H7 (cell line): ENCODE data around the gene CFP. TPM values are rescaled to one million over a fixed set of nuclear protein-coding genes. Genes with fewer than 3 reads are reported as not detected.
"Not testable (repeated sequence)": the region's sequence is repeated elsewhere in the genome, so short reads cannot be mapped to it uniquely, and the experiment has no call there.

Experiments used
- DNase-seq: peaks from one replicate; pipeline ENCODE4 v3.0.0; 2012
- H3K27me3 ChIP-seq: 2 replicates; pipeline ENCODE4 v1.6.0; 2011; ENCODE audit warnings: mild to moderate bottlenecking, low read length; ENCODE audit not compliant: control insufficient read depth, insufficient read depth
- H3K36me3 ChIP-seq: replicated peaks from 2 replicates; pipeline ENCODE4 v1.5.1; 2011; ENCODE audit warnings: low read length; ENCODE audit not compliant: control insufficient read depth, insufficient read depth
- H3K4me3 ChIP-seq: 2 replicates; pipeline ENCODE4 v1.5.1; 2011; ENCODE audit warnings: low read depth, mild to moderate bottlenecking, control low read depth, low read length, moderate library complexity; ENCODE audit not compliant: insufficient read depth
- total RNA-seq: library from RNA; depleted of rRNA; stranded (reverse); fragments of >200 nt; shearing (Covaris generic); gene quantifications from 2 replicates; pipeline ENCODE4 v1.2.3, GENCODE V29; 2014; rRNA removed

CFP gene
- total RNA-seq: 5.5 and 6.0 TPM in 2 replicates

DNA sequence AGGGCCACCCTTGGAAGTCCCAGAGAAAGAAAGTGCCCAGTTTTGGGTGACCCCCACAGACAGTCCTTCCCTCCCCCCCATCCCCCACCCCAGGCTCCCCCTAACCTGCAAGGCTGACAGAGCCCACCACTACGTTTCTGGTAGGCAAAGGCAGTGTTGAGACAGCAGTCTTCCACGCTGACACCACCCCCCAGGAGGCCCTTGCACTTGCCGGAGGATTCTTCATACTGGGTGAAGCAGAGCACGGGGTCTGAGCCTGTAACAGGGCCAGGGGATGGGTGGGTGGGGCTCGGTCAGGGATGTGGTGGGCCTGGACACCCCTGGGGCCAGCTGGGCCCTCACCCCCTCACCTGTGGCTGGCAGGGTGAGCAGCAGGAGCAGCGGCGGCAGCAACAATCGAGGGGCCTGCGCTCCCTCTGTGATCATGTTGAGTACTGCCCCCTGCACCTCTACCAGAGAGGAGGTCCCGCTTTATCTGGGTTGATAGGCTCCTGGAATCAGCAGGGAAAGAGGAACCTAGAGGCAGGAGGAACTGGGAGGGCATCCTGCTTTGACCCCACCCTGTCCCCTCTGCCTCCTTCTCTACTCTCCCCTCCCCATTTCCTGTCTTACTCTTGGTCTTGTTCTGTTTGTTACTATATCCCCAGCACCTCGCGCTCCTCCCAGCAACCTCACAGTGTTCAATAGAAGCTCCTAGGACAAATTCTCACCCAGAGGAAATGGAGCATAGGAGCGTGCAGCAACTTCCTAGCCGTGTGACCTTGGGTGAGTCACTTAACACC lies at the start of gene CFP:
CFP (minus strand) TSS at position 512 of the 782 bp plus-strand sequence; CDS start at position 426, 86 bp downstream.
- Histone ChIP-seq H3K36me3 (no peaks in the 10 kb centered on the region; the same call in 1 of the 2 replicates), H3K4me3 (no peak within 1 kb of the TSS), H3K27me3 (no peaks in the 10 kb centered on the region)
- DNase-seq: peak; percentile 45

DNA sequence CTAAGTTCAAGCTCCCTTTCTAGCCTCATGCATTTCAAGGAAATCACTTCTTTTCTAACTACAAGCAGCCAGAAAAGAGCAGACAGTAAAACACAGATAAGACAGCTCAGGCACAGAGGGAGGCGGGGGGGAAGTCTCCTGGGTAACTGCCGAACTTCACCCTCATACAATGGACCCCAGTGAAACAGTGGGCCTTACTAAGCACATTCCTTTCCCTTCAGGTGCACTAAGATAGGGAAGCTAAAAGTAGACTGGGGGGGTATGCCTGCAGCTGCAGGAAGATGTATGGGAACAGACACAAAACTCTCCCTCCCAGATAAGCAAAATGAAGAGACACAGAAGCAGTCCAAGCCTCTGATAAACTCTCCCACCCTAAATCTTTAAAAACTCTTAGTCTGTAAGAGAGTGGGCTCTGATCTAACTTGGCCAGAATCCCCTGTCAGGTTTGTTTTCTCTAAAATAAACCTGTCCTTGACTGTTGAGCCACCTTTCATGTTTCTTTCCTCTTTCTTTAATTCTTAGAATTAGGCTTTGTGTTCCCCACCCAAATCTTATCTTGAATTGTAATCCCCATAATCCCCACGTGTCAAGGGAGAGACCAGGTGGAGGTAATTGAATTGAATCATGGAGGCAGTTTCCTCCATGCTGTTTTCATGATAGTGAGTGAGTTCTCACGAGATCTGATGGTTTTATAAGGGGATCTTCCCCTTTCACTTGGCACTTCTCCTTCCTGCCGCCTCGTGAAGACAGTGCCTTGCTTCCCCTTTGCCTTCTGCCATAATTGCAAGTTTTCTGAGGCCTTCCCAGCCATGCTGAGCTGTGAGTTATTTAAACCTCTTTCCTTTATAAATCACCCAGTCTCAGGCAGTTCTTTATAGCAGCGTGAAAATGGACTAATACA lies 46.5 kb upstream of the CFP start:
- not testable (repeated sequence) for DNase-seq, H3K36me3 ChIP-seq, H3K27me3 ChIP-seq, H3K4me3 ChIP-seq

DNA sequence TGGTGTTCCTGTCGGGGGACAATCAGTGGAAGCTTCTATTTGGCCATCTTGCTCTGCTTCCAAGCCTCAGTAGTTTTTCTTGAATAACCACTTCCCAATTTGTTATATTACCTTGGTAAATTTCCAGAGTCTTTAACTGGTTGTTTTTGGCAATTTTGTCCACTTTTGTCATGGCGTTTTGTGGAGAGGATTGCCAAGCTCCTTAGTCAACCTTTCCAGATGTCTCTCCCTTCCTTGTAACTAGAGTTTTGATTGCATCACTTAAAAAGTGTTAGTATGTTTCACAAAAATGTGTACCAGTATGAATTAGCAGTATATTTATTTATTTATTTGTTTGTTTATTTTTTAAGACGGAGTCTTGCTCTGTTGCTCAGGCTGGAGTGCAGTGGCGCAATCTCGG lies 45.0 kb upstream of the CFP start:
- Histone ChIP-seq H3K4me3 (no peak overlapping the region), H3K36me3 (no peaks in the 10 kb centered on the region), H3K27me3 (no peaks in the 10 kb centered on the region)
- no peak for DNase-seq

DNA sequence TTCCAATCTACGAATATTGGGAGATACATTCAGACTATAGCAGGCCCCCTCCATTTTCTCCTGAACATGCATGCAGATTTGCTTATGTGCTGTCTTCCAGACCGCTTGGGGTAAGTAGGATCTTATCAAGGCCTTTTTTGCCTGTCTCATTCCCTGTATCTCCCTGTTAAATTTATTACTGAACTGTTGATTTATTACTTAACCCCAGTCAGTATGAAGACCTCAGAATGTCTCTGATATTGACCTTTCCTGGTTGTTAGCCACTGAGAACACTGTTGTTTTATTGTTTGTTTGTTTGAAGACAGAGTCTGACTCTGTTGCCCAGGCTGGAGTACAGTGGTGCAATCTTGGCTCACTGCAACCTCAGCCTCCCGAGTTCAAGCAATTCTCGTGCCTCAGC lies 36.1 kb upstream of the CFP start:
- not testable (repeated sequence) for H3K4me3 ChIP-seq, H3K36me3 ChIP-seq, DNase-seq, H3K27me3 ChIP-seq

DNA sequence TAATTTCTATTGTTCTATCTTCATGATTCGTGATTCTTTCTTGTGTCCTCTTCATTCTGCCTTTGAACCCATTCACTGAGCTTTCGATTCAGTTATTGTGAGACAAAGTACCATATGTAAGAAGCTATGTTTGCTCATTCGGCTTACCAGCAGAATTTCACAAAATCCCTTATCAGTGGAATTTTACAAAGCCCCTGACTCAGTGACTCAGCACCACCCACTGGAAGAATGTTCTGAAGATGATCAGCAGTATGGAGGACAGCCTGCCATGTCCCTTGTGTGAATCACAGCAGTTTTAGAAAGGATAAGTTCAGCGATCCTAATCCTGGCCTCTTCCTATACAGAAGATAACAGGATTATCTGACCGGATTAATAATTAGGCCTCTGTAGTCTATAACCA lies 35.0 kb upstream of the CFP start:
- Histone ChIP-seq H3K36me3 (no peaks in the 10 kb centered on the region), H3K27me3 (no peaks in the 10 kb centered on the region), H3K4me3 (no peak overlapping the region)
- no peak for DNase-seq

DNA sequence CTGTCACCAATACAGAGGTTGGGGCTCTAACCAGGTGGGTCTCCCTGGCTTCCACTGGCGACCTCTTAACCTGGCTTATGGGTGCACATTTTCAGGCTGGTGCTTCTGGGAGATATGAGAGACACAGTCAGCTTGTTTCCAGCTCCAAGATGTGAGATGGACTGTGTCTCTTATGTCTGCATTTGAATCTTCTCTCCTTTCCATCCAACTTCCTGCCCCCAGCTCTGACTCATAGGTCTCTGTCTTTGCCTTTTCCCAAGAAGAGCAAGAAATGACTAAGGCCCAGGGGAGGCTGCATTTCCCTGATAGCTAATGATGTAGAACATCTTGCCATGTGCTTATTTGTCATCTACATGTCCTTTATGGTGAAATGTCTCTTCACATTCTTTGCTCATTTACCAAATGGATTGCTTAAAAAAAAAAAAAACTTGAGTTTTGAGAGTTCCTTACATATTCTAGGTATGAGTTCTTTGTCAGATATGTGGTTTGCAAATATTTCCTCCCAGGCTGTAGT lies 32.5 kb upstream of the CFP start:
- no peaks in the 10 kb centered on the region for H3K36me3 ChIP-seq
- no peaks in the 10 kb centered on the region for H3K27me3 ChIP-seq
- DNase-seq: no peak
- no peak overlapping the region for H3K4me3 ChIP-seq

DNA sequence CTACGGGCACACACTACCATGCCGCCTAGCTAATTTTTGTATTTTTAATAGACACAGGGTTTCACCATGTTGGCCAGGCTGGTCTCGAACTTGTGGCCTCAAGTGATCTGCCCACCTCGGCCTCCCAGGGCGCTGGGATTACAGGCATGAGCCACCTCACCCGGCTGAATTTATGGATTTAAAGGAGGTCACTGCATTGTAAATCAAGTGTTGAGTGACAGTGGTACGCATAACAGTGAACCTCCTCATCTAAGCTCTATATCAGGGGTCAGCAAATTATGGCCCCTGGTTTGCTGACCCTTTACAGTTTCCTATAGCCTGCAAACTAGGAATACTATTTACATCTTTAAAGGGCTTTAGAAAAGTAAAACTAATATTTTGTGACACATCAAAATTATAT lies 31.8 kb upstream of the CFP start:
- Histone ChIP-seq H3K4me3 (no peak overlapping the region), H3K36me3 (peaks cover 1% of the 10 kb centered on the region), H3K27me3 (no peaks in the 10 kb centered on the region)
- no peak for DNase-seq

DNA sequence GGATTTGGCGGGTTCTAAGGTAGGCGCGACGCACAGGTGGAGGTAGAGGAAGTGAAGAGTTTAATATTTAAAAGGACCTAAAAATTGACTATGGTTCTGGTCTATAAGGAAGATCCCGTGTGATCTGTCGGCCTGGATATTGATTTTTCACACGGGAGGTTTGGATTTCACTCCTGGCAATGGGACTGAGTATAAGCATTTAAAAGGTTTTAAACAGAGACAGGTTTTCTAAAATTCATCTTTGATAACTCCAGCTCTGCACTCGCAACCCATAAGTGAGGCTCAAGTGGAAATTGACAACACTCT lies 29.6 kb upstream of the CFP start:
- Histone ChIP-seq H3K36me3 (peaks cover 6% of the 10 kb centered on the region), H3K4me3 (peak overlapping the region; percentile 8; the same call in 1 of the 2 replicates), H3K27me3 (no peaks in the 10 kb centered on the region)
- no peak for DNase-seq

DNA sequence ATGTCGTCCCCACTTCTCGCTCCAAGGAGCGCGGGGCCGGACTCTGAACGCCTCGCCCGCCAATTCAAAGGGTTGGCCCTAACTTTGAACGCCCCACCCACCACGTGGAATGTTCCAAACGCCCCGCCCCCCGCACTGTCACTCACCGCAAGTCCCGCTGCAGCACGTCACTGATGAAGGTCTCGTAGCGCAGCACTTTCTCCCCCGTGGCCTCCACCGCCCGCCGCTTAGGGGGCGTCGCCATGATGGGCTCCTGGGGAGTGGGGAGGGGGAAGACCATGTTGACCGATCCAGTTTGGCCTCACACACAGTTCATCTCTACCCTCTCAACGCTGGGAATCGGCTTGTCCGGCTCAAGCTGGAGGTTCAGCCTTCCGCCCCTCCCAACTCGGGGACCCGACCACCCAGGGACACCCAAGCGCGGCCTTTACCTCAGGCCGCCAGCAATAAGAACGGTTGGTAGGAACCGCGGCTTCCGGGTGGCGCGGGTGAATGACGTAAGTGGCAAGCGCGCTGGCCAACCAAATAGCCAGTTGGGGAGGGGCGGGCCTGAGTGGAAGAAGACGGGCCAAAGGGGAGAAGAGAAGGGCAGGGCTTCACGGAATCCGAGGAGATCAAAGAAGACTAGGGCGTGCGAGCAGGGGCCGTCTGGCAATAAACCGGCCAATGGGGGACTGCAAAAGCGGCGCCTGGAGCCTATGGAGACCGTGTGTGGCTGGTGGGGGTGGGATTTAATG lies 29.1 kb upstream of the CFP start, which contains the start of gene UXT:
UXT (minus strand) TSS at position 497 of the 737 bp plus-strand sequence; CDS start at position 244, 253 bp downstream.
- Histone ChIP-seq H3K4me3 (peak within 1 kb of the TSS; percentile 58), H3K36me3 (peaks cover 6% of the 10 kb centered on the region), H3K27me3 (no peaks in the 10 kb centered on the region)
- peak; percentile 82 for DNase-seq

DNA sequence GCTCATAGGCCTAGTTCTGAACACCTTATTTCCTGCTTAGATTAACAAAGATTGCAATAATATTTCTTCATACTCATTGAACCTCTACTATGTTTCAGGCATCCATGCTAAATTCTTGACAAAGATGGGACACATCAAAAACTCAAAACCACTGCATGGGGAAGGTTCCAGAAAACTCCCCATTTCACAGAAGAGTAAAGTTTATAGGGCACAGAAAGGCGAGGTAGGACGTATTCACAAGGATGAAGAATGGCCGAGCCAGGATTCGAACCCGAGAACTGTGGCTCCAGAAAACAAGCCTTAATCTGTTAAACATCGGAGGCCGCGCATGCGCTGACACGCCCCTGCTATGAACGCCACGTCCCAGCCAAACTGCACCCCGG lies 28.6 kb upstream of the CFP start:
- Histone ChIP-seq H3K4me3 (peak overlapping the region; percentile 58), H3K27me3 (no peaks in the 10 kb centered on the region), H3K36me3 (peaks cover 6% of the 10 kb centered on the region)
- DNase-seq: no peak

DNA sequence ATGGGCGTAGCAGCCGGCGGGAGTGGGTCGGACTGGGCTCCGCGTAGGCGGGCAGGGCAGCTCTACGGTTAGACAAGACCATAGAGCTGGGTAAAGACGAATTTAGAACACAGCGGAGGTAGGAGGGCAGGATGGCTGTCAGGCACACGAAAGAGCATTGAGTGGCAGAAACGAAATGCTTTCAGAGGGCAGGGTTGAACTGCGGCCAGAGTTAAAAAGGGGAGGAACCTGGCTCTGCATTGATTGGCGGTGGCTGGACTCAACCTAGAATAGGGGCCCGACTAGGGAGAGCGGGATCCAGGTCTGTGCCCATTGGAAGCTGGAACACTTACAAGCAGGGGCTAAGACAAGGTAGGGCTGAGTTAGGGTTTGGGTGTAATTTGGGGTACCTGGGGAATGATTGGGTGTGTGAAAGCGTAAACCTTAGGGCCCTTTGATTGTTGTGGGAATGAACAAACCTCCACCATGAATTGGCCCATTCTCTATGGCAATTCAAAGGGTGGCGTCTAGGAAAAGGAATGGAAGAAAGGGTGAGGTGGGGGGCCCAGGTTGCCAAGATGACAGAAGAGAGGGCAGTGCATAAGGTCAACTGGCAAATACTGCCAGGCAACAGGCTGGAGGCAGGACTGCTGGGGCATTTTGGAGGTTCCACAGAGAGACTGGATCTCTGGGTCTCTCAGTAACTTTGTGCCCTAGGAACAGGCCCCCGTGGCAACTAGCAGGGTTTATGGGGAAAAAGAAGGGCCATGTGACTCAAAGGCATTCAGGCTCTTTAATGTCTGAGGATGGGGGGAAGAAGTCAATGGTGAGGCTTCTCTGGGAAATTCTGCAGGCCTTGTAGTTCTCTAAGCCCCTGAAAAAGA lies 21.5 kb upstream of the CFP start:
- peak overlapping the region; percentile 50 for H3K4me3 ChIP-seq
- H3K27me3 ChIP-seq: no peaks in the 10 kb centered on the region
- peak; percentile 46 for DNase-seq
- H3K36me3 ChIP-seq: peaks cover 2% of the 10 kb centered on the region

DNA sequence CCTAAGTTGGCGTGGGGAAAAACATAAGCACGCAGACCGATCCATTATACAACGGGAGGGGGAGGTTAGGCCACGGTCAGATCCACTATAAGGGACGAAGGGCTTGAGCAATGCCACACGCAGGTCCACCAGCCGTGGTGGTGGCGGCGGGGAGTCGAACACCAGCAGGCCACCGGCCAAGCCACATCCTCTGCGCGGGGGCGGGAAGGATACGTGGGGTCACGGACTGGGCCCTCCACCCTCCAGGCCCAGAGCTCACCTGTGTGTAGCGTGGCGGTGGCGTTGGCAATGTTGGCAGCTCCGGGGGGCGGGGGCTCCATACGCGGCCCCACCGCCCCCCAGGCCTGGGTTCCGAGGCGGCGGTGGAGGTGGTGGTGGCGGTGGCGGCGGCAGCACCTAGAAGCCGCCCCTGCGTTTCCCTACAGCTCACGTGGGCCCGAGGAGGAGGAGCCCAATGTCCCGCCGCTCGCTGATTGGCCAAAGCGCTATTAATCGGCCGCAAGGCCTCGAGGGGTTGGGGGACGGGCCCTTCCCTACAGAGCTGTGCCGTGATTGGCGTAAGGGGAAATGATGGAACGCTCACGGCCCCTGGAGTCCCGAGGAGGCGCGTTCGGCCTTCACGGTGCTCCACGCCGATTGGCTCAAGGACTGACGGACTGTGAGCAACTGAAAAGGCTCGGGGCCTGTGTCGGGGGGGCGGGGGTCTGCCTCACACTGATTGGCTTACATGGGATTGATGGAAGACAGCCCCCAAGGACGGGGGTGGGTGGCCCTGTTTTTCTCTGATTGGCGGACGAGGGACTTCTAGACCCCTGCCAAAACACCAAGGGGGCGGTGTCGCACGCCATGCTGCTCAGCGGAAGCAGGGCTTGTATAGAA lies 20.7 kb upstream of the CFP start, which contains the start of gene ELK1:
ELK1 (minus strand) TSS at position 400 of the 879 bp plus-strand sequence. CDS start 9,122 bp downstream, outside the sequence.
- Histone ChIP-seq H3K27me3 (no peaks in the 10 kb centered on the region), H3K36me3 (no peaks in the 10 kb centered on the region; the same call in 1 of the 2 replicates), H3K4me3 (peak within 1 kb of the TSS; percentile 74)
- DNase-seq: peak; percentile 94

DNA sequence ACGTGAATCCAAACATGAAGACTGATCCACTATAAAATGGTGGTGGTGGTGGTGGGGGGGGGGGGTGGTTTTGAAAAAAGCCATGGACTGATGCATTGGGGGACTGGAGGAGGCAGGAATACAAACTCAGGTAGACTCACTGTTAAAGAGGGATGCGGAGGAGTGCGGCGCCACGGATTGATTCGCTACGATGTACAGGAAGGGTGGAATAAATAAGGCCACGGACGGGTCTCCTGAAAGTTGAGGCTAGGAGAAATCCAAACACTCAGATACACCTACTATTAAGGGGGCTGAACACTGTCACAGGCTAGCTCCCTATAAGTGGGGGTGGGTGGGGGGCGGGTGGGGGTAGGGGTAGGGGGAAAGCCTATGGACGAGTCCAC lies 20.0 kb upstream of the CFP start:
- no peaks in the 10 kb centered on the region; the same call in 1 of the 2 replicates for H3K36me3 ChIP-seq

More for the DNA sequence above, 20.0 kb upstream of the CFP start:
- Histone ChIP-seq H3K27me3 (no peaks in the 10 kb centered on the region), H3K4me3 (peak overlapping the region; percentile 74)
- DNase-seq: no peak
